HG02571 (cell line): Measurements from ENCODE around the gene FASN.
"Not testable (repeated sequence)": the region's sequence is repeated elsewhere in the genome, so short reads cannot be mapped to it uniquely, and the experiment has no call there.

Source experiments
- ATAC-seq: cut with Tn5 transposase; IDR thresholded peaks from one replicate; pipeline ENCODE4 v1.9.1; 2021; ENCODE audit warnings: mild to moderate bottlenecking, moderate library complexity; ENCODE audit not compliant: unreplicated experiment

FASN gene

GRCh38 chr17:82047914-82048570 lies 50.0 kb downstream of the FASN start:
- no peak for ATAC-seq

DNA sequence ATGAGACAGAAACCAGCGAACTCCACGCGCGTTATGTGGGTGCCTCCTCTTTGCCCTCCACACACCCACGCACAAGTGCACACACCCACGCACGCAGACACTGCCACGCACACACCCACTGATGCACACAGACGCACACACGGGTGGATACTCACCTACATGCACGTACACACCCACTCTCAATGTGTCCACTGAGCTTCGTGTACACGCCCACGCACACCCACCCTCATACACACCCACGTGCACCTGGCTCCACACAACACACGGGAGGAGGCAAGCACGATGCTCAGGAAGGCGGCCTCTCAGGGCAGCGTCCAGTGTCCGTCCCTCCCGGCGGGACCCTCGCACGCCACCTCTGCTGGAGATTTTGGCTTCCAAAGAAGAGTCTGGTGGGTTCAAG lies 50.7 kb downstream of the FASN start:
- no peak for ATAC-seq

GRCh38 chr17:82046903-82047302 lies 51.1 kb downstream of the FASN start:
- no peak for ATAC-seq

DNA sequence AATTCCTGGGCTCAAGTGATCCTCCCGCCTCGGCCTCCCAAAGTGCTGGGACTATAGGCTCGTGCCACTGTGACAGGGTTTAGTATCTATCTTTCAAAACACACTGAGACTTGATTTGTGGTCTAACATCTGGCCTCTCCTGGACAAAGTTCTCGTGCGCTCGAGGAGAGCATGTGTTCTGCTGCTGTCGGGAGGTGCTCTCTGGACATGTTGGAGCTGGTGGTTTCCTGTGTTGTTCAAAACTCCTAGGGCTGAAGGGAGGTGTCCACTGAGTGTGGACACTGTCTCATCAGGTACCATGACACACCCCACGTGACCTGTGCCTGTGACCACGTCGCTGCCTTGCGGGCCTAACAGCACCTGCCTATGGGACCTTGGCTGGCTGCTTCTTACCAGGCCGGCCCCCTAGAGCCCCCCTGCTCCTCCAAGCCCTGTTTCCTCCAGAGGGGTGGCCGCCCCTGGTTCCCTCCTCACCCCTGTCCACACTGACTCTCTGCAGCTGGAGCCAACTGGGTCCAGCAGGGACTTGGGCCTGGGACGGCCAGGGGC lies 52.0 kb downstream of the FASN start:
- no peak for ATAC-seq

DNA sequence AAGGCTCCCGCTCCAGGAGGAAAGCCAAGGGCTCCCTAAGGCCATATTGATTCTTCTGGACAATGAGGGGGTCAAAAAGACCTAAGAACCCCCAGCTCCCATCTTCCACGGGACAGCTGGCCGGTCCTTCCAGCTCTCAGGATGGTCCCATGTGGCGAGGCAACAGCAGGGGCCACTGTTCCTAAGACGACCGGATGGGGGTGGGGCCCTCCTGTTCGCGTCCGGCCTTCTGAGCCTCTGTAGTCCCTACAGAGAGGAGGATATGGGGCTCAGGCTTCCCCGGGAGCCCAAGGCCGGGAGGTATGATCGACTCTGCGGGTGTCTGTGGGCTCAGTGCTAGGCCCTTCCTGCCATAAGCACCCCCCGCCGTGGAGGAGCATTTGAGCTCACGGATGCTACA lies 54.5 kb downstream of the FASN start:
- no peak for ATAC-seq

DNA sequence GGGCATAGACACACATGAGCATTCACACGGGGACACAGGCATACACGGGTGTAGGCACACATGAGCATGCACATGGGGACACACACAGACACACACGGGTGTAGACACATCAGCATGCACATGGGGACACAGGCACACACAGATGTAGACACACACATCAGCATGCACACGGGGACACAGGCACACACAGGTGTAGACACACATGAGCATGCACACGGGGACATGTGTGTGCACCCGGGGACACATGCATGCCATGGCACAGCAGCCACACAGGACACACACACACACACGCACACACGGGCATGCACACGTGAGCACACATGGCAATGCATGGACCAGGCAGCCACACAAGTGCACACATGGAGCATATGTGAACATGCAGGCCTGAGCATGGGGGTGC lies 55.4 kb downstream of the FASN start:
- no peak for ATAC-seq

DNA sequence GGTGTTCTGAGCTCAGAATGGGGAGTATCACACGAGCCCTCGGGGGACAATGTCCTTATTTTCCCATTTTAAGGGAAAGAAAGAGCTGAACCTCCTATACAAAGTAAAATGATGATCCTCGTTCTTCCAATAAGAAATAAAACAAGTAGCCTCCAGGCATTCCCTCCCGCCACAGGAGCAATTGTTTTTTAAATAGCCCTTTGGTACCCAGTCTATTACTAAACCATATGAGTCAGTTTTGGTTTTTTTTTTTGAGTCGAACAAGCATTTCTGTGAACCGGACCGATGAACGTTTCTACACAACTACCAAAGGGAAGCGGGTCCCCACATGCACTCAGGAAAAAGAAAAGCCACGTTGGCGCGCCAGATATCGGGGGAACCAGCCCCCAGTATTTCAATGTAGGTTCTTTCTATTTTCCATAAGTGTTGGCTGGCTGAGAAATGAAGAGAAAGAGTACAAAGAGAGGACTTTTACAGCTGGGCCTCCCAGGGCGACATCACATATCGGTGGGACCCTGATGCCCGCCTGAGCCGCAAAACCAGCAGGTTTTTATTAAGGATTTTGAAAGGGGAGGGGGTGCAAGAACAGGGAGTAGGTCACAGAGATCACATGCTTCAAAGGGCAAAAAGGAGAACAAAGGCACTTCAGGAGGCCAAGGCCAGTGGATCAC lies 56.8 kb downstream of the FASN start:
- ATAC-seq = no peak

- ATAC-seq = no peak
Observed at GRCh38 chr17:82039695-82040299, 58.2 kb downstream of the FASN start.

GRCh38 chr17:82038796-82039409 lies 59.1 kb downstream of the FASN start:
- not testable (repeated sequence) for ATAC-seq

DNA sequence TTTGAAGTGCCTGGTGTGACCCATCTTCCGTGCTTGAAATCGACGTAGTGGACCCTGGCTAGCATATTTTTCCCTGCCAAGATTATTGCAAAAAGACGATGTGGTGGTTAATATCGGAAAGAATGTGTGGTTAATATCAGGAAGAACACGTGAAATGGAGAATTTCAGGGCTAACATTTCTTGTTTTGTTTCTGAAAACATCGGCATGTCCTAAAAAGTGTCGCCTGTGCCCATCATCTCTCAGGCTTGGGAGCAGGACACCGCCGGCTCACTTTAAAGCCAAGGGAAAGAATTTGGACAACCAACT lies 60.2 kb downstream of the FASN start:
- ATAC-seq = no peak

DNA sequence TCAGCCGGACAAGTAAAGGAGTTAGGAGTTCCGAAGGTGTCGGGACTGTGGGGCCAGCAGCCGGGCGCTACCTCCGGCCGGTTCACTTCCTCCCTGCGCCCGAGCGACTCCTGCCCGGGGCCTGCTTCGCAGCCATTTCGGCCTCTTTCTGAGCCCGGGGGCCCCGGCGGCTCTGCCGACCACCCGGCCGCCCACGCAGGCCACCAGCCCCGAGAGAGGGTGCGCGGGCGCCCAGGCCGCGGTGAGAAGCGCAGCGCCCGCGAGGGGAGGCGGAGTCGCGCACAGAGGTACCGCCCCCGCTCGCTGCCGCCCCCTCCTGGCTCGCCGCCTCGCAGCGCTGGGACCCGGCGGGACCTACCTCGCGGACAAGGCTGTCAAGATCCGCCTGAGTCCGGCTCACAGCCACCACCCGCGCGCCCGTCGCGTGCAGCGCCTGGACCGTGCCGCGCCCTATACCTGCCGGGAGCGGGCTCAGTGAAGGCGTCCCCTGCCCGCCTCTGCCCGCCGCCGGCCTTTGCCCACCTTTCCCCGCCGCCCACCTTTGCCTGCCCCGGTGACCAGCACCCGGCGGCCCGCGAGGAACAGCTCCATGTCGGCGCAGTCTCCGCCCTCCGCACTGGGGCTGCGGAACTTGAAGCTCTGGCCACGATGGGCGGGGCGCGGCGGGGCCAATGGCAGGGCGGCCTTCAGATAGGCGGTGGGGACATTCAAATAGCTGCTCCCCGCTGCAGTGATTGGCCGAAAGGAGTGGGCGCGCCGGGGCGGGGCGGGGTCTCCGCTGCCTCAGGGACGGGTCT lies 60.7 kb downstream of the FASN start, which contains the start of gene DCXR:
DCXR (minus strand) TSS at position 606 of the 797 bp plus-strand sequence; CDS start at position 591, 15 bp downstream.
- ATAC-seq = peak; percentile 84

- no peak for ATAC-seq
Observed at GRCh38 chr17:82036634-82037091, 61.4 kb downstream of the FASN start.

- ATAC-seq = no peak
Observed at GRCh38 chr17:82035956-82036633, 61.9 kb downstream of the FASN start.

DNA sequence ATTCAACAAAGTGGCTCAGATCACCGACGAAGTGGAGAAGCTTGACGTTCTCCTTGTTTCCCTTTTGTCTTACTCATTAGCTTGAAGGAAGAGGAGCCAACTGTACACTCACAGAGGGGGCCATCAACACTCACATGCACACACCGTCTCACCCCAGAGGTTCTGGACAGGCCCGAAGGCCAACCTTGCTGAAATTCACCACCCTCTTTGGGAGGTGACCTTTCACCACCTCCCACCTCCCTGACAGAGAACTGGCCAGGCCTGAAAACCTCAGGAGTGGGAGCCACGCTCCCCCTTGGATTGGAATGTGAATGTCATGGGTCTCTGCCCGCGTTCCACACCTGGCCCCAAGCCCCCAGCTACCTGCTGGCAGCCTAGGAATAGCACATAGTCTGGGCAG lies 62.5 kb downstream of the FASN start:
- ATAC-seq = no peak

DNA sequence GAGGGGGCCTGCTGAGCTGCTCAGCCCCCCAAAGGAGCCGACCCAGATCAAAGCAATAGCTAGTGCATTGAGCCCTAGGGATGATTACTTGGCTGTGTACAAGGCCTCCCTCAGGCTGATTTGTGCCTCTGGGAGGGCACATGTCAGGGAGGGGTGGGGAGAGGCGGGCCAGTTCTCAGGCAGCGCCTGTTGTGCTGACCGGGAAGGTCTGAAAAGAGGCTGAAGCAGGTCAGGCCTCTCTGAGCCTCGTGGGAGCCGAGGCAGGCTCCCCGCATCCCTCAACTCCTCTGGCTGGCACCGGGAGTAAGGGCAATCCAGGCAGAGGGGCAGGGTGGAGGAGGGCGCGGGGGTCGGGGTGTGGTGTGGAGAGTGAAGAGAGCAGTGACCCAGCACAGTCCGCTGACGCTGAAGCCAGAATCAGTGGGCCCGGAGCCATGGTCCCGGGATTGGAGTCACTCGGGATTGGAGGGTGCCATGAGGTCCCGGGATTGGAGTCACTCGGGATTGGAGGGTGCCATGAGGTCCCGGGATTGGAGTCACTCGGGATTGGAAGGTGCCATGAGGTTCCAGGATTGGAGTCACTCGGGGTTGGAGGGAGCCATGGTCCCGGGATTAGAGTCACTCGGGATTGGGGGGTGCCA lies 63.5 kb downstream of the FASN start:
- no peak for ATAC-seq

- no peak for ATAC-seq
Observed at GRCh38 chr17:82033359-82034085, 64.5 kb downstream of the FASN start.

- no peak for ATAC-seq
Observed at GRCh38 chr17:82031885-82032627, 66.0 kb downstream of the FASN start.

- ATAC-seq = no peak
Observed at GRCh38 chr17:82031303-82031884, 66.6 kb downstream of the FASN start, which contains the start of gene RAC3. Gene RAC3, plus strand, starts transcription at chr17:82031678. Its CDS starts 84 bp downstream, at chr17:82031762.
